HG03457 (cell line): ENCODE data around the gene REPIN1.

Experiments
- ATAC-seq: cut with Tn5 transposase; IDR thresholded peaks from one replicate; pipeline ENCODE4 v1.9.1; 2021; ENCODE audit warnings: moderate number of reproducible peaks; ENCODE audit not compliant: unreplicated experiment

Gene REPIN1

GRCh38 chr7:150388709-150389531, 20.3 kb downstream of the REPIN1 start:
- no peak for ATAC-seq

- ATAC-seq: no peak
Measured at GRCh38 chr7:150389532-150389816, 20.9 kb downstream of the REPIN1 start.

GRCh38 chr7:150390205-150390604, 21.6 kb downstream of the REPIN1 start:
- no peak for ATAC-seq

GRCh38 chr7:150393325-150393724, 24.7 kb downstream of the REPIN1 start:
- no peak for ATAC-seq

- no peak for ATAC-seq
Measured at GRCh38 chr7:150396426-150396825, 27.8 kb downstream of the REPIN1 start.

GRCh38 chr7:150396851-150397260, 28.2 kb downstream of the REPIN1 start:
- no peak for ATAC-seq

GRCh38 chr7:150397346-150398107, 28.9 kb downstream of the REPIN1 start:
- ATAC-seq: no peak

GRCh38 chr7:150398108-150398964, 29.7 kb downstream of the REPIN1 start:
- no peak for ATAC-seq

- no peak for ATAC-seq
Measured at GRCh38 chr7:150398965-150399320, 30.3 kb downstream of the REPIN1 start.

GRCh38 chr7:150399421-150400007, 30.9 kb downstream of the REPIN1 start:
- ATAC-seq: no peak

GRCh38 chr7:150400008-150400787, 31.6 kb downstream of the REPIN1 start:
- no peak for ATAC-seq

GRCh38 chr7:150400788-150401423, 32.3 kb downstream of the REPIN1 start:
- no peak for ATAC-seq

GRCh38 chr7:150401424-150401790, 32.8 kb downstream of the REPIN1 start:
- ATAC-seq: no peak

GRCh38 chr7:150401861-150402631, 33.4 kb downstream of the REPIN1 start:
- no peak for ATAC-seq

- ATAC-seq: no peak
Measured at GRCh38 chr7:150402671-150403321, 34.2 kb downstream of the REPIN1 start.

GRCh38 chr7:150403376-150404171, 35.0 kb downstream of the REPIN1 start:
- ATAC-seq: no peak

GRCh38 chr7:150404172-150404804, 35.7 kb downstream of the REPIN1 start:
- no peak for ATAC-seq
